Astrocyte of the spinal cord (primary cell): Measurements from ENCODE around the gene USP35.

ENCODE experiments used
- DNase-seq: peaks from one replicate; pipeline ENCODE4 v3.0.0; 2011; ENCODE audit warnings: low read depth, low spot score
- H3K4me3 ChIP-seq: 2 replicates; pipeline ENCODE4 v1.5.1; 2011; ENCODE audit warnings: low read depth, mild to moderate bottlenecking, low read length, moderate library complexity
- in situ Hi-C: cut with HindIII; loops from 2 replicates; pipeline ENCODE4 v1.10.0; 2017; ENCODE audit warnings: low sequenced_read_pairs
- TF ChIP-seq, protein P1 (sequence below): IDR thresholded peaks from 2 replicates; pipeline ENCODE4 v1.5.1; 2012; ENCODE audit warnings: low read depth, mild to moderate bottlenecking, low read length, inconsistent platforms

USP35 gene

GRCh38 chr11:78224506-78224905 is 35.8 kb downstream of the USP35 start:
- TF ChIP-seq, protein P1, sequence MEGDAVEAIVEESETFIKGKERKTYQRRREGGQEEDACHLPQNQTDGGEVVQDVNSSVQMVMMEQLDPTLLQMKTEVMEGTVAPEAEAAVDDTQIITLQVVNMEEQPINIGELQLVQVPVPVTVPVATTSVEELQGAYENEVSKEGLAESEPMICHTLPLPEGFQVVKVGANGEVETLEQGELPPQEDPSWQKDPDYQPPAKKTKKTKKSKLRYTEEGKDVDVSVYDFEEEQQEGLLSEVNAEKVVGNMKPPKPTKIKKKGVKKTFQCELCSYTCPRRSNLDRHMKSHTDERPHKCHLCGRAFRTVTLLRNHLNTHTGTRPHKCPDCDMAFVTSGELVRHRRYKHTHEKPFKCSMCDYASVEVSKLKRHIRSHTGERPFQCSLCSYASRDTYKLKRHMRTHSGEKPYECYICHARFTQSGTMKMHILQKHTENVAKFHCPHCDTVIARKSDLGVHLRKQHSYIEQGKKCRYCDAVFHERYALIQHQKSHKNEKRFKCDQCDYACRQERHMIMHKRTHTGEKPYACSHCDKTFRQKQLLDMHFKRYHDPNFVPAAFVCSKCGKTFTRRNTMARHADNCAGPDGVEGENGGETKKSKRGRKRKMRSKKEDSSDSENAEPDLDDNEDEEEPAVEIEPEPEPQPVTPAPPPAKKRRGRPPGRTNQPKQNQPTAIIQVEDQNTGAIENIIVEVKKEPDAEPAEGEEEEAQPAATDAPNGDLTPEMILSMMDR: no peak
- no peak overlapping the region for H3K4me3 ChIP-seq
- no peak for DNase-seq
- in situ Hi-C loops: no loop called here

DNA sequence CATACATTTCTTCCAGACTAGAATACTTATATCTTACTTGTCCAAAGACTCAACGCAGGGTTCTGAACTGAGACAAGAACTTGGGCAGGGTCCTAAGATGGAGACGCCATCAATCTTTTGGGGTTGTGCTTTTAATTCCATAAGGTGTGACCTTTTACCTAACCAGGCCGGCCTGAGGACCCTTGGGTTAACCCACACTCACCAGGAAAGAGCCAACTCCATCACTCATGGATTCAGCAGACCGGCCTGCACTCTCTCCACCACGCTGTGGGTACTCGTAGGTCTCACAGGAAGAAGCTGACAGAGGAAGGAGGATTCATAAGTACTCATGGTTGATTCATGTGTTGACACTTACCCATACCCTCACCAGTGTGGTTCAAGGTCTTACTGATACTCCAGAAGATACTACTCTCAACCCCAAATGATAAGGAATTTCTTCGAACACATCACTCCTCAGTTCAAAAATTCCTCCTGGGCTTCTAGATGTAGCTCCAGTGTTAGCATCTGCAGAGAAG is 36.2 kb downstream of the USP35 start:
- no peak for DNase-seq
- H3K4me3 ChIP-seq: no peak overlapping the region
- in situ Hi-C loops: no loop called here
- TF ChIP-seq, protein P1: no peak

DNA sequence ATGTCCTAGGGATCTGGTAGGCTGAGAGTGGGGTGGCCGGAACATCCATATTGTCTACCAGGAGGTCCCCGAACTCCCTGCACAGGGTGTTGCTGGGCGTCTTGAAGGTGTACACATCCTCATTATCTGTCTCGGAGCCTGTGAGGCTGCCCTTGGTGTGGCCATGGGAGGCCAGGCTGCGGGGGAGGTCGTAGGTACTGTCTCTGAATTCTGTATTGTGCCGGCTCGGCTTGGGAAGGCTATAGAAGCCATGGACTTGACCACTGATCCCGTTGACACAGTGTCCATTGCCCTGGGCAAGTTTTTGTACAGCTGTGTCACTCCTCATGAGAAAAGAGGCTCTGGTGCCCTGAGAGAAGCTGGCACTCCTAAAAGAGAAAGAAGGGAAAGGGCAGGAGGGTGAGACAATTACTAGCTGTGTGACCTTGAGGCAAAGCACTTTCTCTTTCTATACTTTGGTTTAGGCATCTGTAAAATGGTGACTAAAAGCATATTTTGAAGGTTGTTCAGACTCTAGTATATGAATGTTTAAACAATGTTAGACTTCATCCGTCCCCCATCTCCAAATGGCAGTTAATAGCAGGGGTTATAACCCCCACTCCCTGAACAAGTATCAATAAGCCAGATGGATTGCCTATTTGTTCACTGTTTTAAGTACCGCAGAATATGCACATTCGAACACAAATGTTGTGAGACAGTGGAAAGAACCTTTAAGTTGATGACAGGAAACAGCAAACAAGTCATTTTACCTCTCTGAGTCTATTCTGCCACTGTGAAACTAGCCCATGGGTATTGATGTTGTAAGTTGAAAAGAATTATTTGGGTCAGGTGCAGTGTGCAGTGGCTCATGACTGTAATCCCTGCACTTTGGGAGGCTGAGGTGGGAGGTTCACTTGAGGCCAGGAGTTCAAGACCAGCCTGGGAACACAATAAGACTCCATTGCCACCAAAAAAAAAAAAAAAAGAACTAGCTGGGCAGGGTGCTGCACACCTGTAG is 38.3 kb downstream of the USP35 start:
- in situ Hi-C loops: no loop called here
- TF ChIP-seq, protein P1: no peak
- DNase-seq: no peak
- H3K4me3 ChIP-seq: no peak overlapping the region

DNA sequence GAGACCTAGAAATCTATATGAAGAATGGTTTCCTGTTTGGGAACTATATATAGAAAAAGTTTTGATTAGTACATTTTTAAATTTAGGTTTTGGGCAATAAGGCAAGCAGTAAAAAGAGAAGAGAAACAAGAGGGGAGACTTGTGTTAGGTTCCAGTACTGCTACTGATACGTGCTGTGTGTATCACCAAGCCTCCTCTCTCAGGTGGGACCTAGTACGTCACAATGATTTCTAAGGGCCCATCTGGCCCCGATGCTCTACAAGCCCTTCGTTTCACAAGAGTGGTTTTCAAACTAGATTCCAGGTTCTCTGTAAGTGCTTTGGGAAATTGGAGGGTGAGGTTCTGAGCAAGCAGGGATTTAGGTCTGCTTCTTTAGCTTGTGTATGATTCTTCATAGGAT is 39.2 kb downstream of the USP35 start:
- no peak for DNase-seq
- no peak overlapping the region for H3K4me3 ChIP-seq
- TF ChIP-seq, protein P1: no peak

GRCh38 chr11:78228467-78228866 is 39.7 kb downstream of the USP35 start:
- H3K4me3 ChIP-seq: no peak overlapping the region
- TF ChIP-seq, protein P1: peak; percentile 54
- in situ Hi-C loops: no loop called here
- peak; percentile 58 for DNase-seq

More for the DNA sequence above, 39.2 kb downstream of the USP35 start:
- in situ Hi-C loops: no loop called here

DNA sequence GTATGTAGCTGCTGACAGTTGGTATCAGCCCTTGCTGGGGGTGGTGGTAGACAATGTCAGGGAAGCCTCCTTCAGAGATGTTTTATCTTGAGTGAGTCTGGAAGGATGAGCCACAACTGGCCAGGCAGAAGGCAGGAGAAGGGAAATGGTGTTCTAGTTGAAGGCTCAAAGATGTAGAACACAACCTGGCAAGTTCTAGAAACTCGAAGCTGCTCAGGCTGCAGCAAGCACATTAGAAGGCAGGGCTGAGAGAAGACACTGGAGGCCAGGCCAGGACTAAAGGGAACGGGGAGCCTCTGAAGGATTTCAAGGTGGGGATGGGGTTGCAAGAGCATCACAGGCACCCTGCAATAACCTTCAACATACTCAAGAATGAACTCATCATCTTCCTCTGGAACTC is 40.4 kb downstream of the USP35 start:
- TF ChIP-seq, protein P1: no peak
- DNase-seq: no peak
- in situ Hi-C loops: no loop called here
- no peak overlapping the region for H3K4me3 ChIP-seq
